ENCODE data around the gene MOB3B.

Gene MOB3B

DNA sequence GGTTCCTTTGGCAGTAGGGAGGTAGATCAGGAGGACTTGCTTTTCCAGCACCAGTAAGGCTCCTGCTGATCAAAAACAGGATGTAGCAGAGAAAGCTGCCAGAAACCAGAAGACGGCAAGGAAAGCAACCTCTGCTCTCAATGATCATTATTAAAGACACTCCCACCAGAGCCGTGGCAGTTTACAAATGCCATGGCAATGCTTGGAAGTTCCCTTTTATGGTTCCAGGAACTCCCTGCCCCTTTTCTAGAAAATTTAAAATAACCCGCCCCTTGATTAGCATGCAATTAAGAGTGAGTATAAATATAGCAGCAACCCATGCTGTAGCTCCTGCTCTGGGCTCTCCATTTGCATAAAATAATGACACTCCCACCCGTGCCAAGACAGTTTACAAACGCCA is 248.8 kb downstream of the MOB3B start:
- no peak for DNase-seq (ENCODE audit: low read depth in 3 of 3)

GRCh38 chr9:27280249-27280648 is 249.4 kb downstream of the MOB3B start:
- no peak for DNase-seq (ENCODE audit: low read depth in 3 of 3)

DNA sequence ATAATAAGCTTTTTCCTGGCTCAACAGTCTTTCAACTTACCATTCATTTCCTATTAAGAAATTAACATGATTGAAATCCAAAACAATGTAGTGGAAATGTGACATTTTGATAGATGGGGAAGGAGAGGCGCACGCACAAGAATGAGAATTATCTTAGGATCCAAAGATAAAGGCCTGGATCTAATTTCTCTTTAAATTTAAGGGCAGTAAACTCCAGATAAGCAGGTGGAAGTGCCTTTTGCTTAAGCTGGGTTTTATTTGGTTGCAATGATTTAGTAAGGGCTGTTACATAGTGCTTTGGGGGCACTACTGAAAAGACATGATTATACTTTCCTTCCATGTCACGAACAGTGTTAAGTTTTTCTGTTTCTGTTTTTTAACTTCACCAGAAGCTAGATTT is 250.0 kb downstream of the MOB3B start:
- DNase-seq (ENCODE audit: low read depth in 3 of 3) = no peak

- no peak for DNase-seq (ENCODE audit: low read depth in 3 of 3)
These were observed 251.2 kb downstream of the MOB3B start for GRCh38 chr9:27278374-27278773.

DNA sequence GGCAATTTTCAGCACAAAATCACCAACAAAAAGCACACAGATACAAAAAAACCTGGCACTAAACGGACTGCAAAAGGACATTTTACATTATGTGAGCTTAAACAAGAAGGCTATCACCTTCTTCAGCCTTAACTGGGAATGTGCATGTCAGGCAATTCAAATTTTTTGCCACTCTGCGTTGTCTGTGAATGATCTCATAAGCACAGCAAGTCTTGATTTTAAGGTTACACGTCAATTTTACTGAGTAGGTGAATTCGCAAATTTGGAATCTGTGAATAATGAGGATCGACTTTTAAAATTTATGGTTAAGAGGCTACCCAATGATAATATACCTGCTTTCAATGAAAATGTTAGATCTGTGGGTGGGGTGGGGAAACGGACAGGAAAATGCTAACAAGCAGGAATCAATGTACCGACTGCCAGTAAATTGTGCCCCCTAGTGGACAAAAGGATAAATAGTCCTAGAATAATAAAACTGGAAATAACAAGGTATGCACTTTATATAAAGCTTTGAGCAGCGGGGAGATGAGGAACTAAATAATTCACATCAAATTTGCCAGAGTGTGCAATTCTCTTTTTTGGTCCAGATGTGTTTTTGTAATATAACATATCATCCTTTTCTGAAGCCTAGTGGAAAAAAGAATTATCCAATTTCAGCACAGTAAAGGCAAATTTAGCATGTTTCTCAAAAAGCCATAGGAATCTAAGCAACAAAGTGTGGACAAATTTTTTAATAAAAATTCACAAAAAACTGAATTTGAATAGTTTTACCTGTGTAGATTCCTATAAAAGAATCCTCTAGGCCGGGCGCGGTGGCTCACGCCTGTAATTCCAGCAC is 253.2 kb downstream of the MOB3B start:
- DNase-seq (ENCODE audit: low read depth in 3 of 3) = no peak

Measured in stimulated activated CD4-positive, alpha-beta T cell treated with anti-CD3 and anti-CD28 coated beads, TNF-alpha, amount 100 ng/mL, for 48 hours (primary cell).